HepG2 (cell line): ENCODE results near the gene GNG7. TPM values are rescaled to one million over a fixed set of nuclear protein-coding genes. Genes with fewer than 3 reads are reported as not detected.

Experiments
- ATAC-seq: fragments of 200-7000 bp; cut with Tn5 transposase; 3 replicates; pipeline ENCODE4 v1.9.1; 2020; ENCODE audit warnings: mild to moderate bottlenecking, moderate library complexity
- BruUV-seq: library from RNA; stranded (reverse); fragments of 400-500 nt; replicated peaks from 2 replicates; lab custom pipeline; 2021; lab: Mats Ljungman, UMichigan
- CTCF ChIA-PET: fragments of 300-600 bp; formaldehyde crosslinking; extraction: SDS; loops from one replicate; lab custom pipeline; 2021; ENCODE audit warnings: low total read pairs, inconsistent platforms, low intra/inter-chr PET ratio; lab: Yijun Ruan, JAX
- POLR2A ChIA-PET: fragments of 350-600 bp; sonication (Branson Sonifier 250); formaldehyde crosslinking; loops from one replicate; lab custom pipeline; 2020; ENCODE audit warnings: antibody characterized with exemption, inconsistent platforms; lab: Yijun Ruan, JAX
- DNase-seq: peaks from one replicate; pipeline ENCODE4 v3.0.0-alpha.2; 2015; ENCODE audit warnings: low spot score
- FAIRE-seq: peaks from 3 replicates; lab custom pipeline; 2011; peaks lifted over from hg19 to GRCh38; lab: Jason Lieb, UNC
- H2AFZ ChIP-seq: one replicate; pipeline ENCODE4 v1.6.1; 2011; ENCODE audit warnings: low read length, inconsistent platforms
- H3K27ac ChIP-seq: fragments of 300-600 bp; 3 replicates; pipeline ENCODE4 v1.8.0; 2011; ENCODE audit warnings: mixed run types, mild to moderate bottlenecking, mixed read lengths, low read length, inconsistent platforms; ENCODE audit not compliant: insufficient read depth; ENCODE audit errors: extremely low read length
- H3K27me3 ChIP-seq, 2 experiments: fragments of 200-600 bp in 1 of 2; 2 replicates in 1 of 2; 3 replicates in 1 of 2; pipeline versions ENCODE4 v1.6.0 to v1.8.0; 2011; ENCODE audit warnings: low read length in 2 of 2, mild to moderate bottlenecking in 2 of 2, moderate library complexity in 2 of 2, inconsistent platforms in 1 of 2; ENCODE audit not compliant: insufficient read depth in 2 of 2, control insufficient read depth in 1 of 2
- H3K36me3 ChIP-seq, 2 experiments: fragments of 200-600 bp in 1 of 2; replicated peaks in 1 of 2; 2 replicates in 1 of 2; 3 replicates in 1 of 2; pipeline versions ENCODE4 v1.5.1 to v1.8.0; 2011; ENCODE audit warnings: low read length in 2 of 2, inconsistent platforms in 1 of 2; ENCODE audit not compliant: insufficient read depth in 2 of 2, control insufficient read depth in 1 of 2
- H3K4me1 ChIP-seq: 2 replicates; pipeline ENCODE4 v1.5.1; 2012; ENCODE audit warnings: low read length, inconsistent platforms; ENCODE audit not compliant: insufficient read depth
- H3K4me2 ChIP-seq: 2 replicates; pipeline ENCODE4 v1.6.0; 2011; ENCODE audit warnings: low read depth, low read length, inconsistent platforms
- H3K4me3 ChIP-seq, 3 experiments: fragments of 200-600 bp in 1 of 3; sonication (generic), shearing (Covaris generic) in 1 of 3; replicated peaks in 1 of 3; 2 replicates each; pipeline ENCODE4 v1.5.1; 2011 to 2016; ENCODE audit warnings: low read length in 3 of 3, inconsistent platforms in 2 of 3, low read depth in 2 of 3, mild to moderate bottlenecking in 2 of 3, control low read depth in 1 of 3, mixed read lengths in 1 of 3; ENCODE audit not compliant: insufficient read depth in 1 of 3
- H3K79me2 ChIP-seq: one replicate; pipeline ENCODE4 v1.6.1; 2011; ENCODE audit warnings: low read length, inconsistent platforms; ENCODE audit not compliant: insufficient read depth
- H3K9ac ChIP-seq: 2 replicates; pipeline ENCODE4 v1.6.0; 2011; ENCODE audit warnings: mild to moderate bottlenecking, low read depth, low read length, inconsistent platforms; ENCODE audit not compliant: insufficient read depth
- H3K9me3 ChIP-seq: 2 replicates; pipeline ENCODE4 v1.5.1; 2012; ENCODE audit warnings: mild to moderate bottlenecking, low read length
- H4K20me1 ChIP-seq: 2 replicates; pipeline ENCODE4 v1.6.0; 2011; ENCODE audit warnings: inconsistent platforms, mild to moderate bottlenecking, low read length, moderate library complexity; ENCODE audit not compliant: insufficient read depth
- AKAP8 ChIP-seq: sonication (generic); formaldehyde crosslinking; IDR thresholded peaks from 2 replicates; pipeline ENCODE4 v1.5.1; 2020; ENCODE audit warnings: mild to moderate bottlenecking, missing genetic modification reagents
- CBFB ChIP-seq: sonication (generic); formaldehyde crosslinking; IDR thresholded peaks from 2 replicates; pipeline ENCODE4 v1.4.0; 2020; ENCODE audit warnings: missing genetic modification reagents
- HNRNPL ChIP-seq: fragments of 200-400 bp; formaldehyde crosslinking; IDR thresholded peaks from 2 replicates; pipeline ENCODE4 v1.6.1; 2017; ENCODE audit warnings: mild to moderate bottlenecking, low read depth, low read length
- JDP2 ChIP-seq: sonication (generic); formaldehyde crosslinking; IDR thresholded peaks from 2 replicates; pipeline ENCODE4 v1.8.1; 2022; ENCODE audit warnings: missing genetic modification reagents, borderline replicate concordance
- KDM1A ChIP-seq: IDR thresholded peaks from 2 replicates; pipeline ENCODE4 v1.6.1; 2016; ENCODE audit warnings: missing compliant biosample characterization
- MAFF ChIP-seq: IDR thresholded peaks from 2 replicates; pipeline ENCODE4 v1.6.1; 2011; ENCODE audit warnings: low read depth, low read length, improper control_type of control experiment
- MAZ ChIP-seq, 2 experiments: sonication (generic) in 1 of 2; formaldehyde crosslinking in 1 of 2; IDR thresholded peaks; 2 replicates each; pipeline versions ENCODE4 v1.5.0 to v1.6.1; 2012 to 2020; ENCODE audit warnings: low read depth in 2 of 2, mild to moderate bottlenecking in 2 of 2, borderline replicate concordance in 1 of 2, improper control_type of control experiment in 1 of 2, low read length in 1 of 2, missing genetic modification reagents in 1 of 2, moderate library complexity in 1 of 2
- MEIS2 ChIP-seq: sonication (generic); formaldehyde crosslinking; IDR thresholded peaks from 2 replicates; pipeline ENCODE4 v1.9.0; 2021; ENCODE audit warnings: mild to moderate bottlenecking, missing genetic modification reagents
- PRPF4 ChIP-seq: fragments of 200-400 bp; formaldehyde crosslinking; IDR thresholded peaks from 2 replicates; pipeline ENCODE4 v1.6.1; 2016; ENCODE audit warnings: low read length, low read depth; ENCODE audit not compliant: poor library complexity, severe bottlenecking
- PTBP1 ChIP-seq: fragments of 200-400 bp; formaldehyde crosslinking; IDR thresholded peaks from 2 replicates; pipeline ENCODE4 v1.6.1; 2018; ENCODE audit warnings: low read length, low read depth; ENCODE audit not compliant: poor library complexity, severe bottlenecking
- RCOR2 ChIP-seq: IDR thresholded peaks from 2 replicates; pipeline ENCODE4 v1.6.1; 2016; ENCODE audit warnings: missing biosample characterization, missing genetic modification reagents
- RFX1 ChIP-seq: fragments of 450-650 bp; IDR thresholded peaks from 2 replicates; pipeline ENCODE4 v1.6.1; 2017
- SALL2 ChIP-seq: sonication (generic); formaldehyde crosslinking; IDR thresholded peaks from 2 replicates; pipeline ENCODE4 v1.8.1; 2023; ENCODE audit warnings: mild to moderate bottlenecking, missing genetic modification reagents, inconsistent platforms
- TEF ChIP-seq: sonication (generic); formaldehyde crosslinking; IDR thresholded peaks from 2 replicates; pipeline ENCODE4 v1.5.0; 2020; ENCODE audit warnings: missing genetic modification reagents
- ZBTB38 ChIP-seq: sonication (generic); formaldehyde crosslinking; IDR thresholded peaks from 2 replicates; pipeline ENCODE4 v1.5.1; 2020; ENCODE audit warnings: mild to moderate bottlenecking, missing genetic modification reagents
- ZBTB44 ChIP-seq: sonication (generic); formaldehyde crosslinking; IDR thresholded peaks from 2 replicates; pipeline ENCODE4 v1.4.0; 2020; ENCODE audit warnings: missing genetic modification reagents
- ZC3H13 ChIP-seq: sonication (generic); formaldehyde crosslinking; IDR thresholded peaks from 2 replicates; pipeline ENCODE4 v1.8.1; 2023; ENCODE audit warnings: mild to moderate bottlenecking, missing genetic modification reagents, moderate library complexity
- ZMYM3 ChIP-seq: sonication (generic); formaldehyde crosslinking; IDR thresholded peaks from 2 replicates; pipeline ENCODE4 v1.5.1; 2020; ENCODE audit warnings: mild to moderate bottlenecking, missing genetic modification reagents
- ZNF121 ChIP-seq: sonication (generic); formaldehyde crosslinking; IDR thresholded peaks from 2 replicates; pipeline ENCODE4 v1.5.0; 2020; ENCODE audit warnings: mild to moderate bottlenecking, missing genetic modification reagents
- ZNF180 ChIP-seq: sonication (generic); formaldehyde crosslinking; IDR thresholded peaks from 2 replicates; pipeline ENCODE4 v1.4.0; 2020; ENCODE audit warnings: low read depth, missing genetic modification reagents, borderline replicate concordance
- ZNF629 ChIP-seq: sonication (generic); formaldehyde crosslinking; conservative IDR thresholded peaks from 2 replicates; pipeline ENCODE4 v1.5.0; 2020; ENCODE audit warnings: missing genetic modification reagents
- ZNF644 ChIP-seq: IDR thresholded peaks from 2 replicates; pipeline ENCODE4 v1.6.1; 2016; ENCODE audit warnings: low read depth
- ZNF691 ChIP-seq: sonication (generic); formaldehyde crosslinking; IDR thresholded peaks from 2 replicates; pipeline ENCODE4 v1.4.0; 2020; ENCODE audit warnings: missing genetic modification reagents, low read depth, mild to moderate bottlenecking, borderline replicate concordance
- ZNF768 ChIP-seq: sonication (generic); formaldehyde crosslinking; IDR thresholded peaks from 2 replicates; pipeline ENCODE4 v1.4.0; 2020; ENCODE audit warnings: missing genetic modification reagents
- WGBS: methylation state at CpG from one replicate; pipeline ENCODE4 v1.1.6; 2017; ENCODE audit warnings: low lambda C conversion rate; 5-methylcytosine and 5-hydroxymethylcytosine counted together
- in situ Hi-C: cut with HindIII; loops from 2 replicates; pipeline ENCODE4 v1.10.0; 2017; ENCODE audit warnings: low pct_unique_long_range_greater_than_20kb; ENCODE audit not compliant: extremely low pct_ligation_motif_present
- intact Hi-C: fragments of 100-400 bp; cut with micrococcal nuclease; formaldehyde crosslinking; loops from one replicate; pipeline ENCODE4 v1.10.0; 2022; ENCODE audit not compliant: unreplicated experiment
- polyA plus RNA-seq, 8 experiments: library from polyadenylated mRNA; depleted of rRNA in 3 of 8; stranded (reverse) in 7 of 8; unstranded in 1 of 8; fragments of >200 nt; fragmentation: Illumina TruSeq in 4 of 8; extraction: Trizol in 4 of 8; gene quantifications; 2 replicates each; pipeline versions ENCODE4 v1.2.1 to v1.2.3, GENCODE V29; 2011 to 2016; ENCODE audit warnings: low read depth in 4 of 8, missing spikeins in 1 of 8, mixed read lengths in 1 of 8; ENCODE audit not compliant: insufficient read depth in 1 of 8
- total RNA-seq, 5 experiments: library from RNA; depleted of rRNA; stranded (reverse); fragments of >200 nt; fragmentation: Illumina TruSeq; extraction: Trizol; gene quantifications; 2 replicates each; pipeline ENCODE4 v1.2.3, GENCODE V29; 2016; ENCODE audit warnings: low read depth in 1 of 5

GNG7 gene
- total and polyA plus RNA-seq, 2 of the 13 experiments (the other 11 are each of a cell fraction or from before 2014, with no cell fraction given), result 1.4 to 3.3 TPM

- Histone ChIP-seq H4K20me1 (no peaks in the 10 kb centered on the region), H3K4me3 (peak overlapping the region; percentile 55 to 80 (median 60)), H3K4me1 (peaks cover 54% of the 10 kb centered on the region), H3K9me3 (no peaks in the 10 kb centered on the region), H3K4me2 (peak overlapping the region; percentile 93), H3K27ac (no peak overlapping the region), H3K9ac (peak overlapping the region; percentile 37; the same call in 1 of the 2 replicates), H3K27me3 (peaks cover 14 to 72% of the 10 kb centered on the region in 2 experiments), H2AFZ (no peak overlapping the region), H3K36me3 (no peaks in the 10 kb centered on the region), H3K79me2 (no peaks in the 10 kb centered on the region)
- CTCF ChIA-PET, result no interaction called here
- DNase-seq (no peak), FAIRE-seq (no peak), ATAC-seq (peak; percentile 33)
- WGBS, result no CpG with 5 or more reads among the region's 26 CpGs
- in situ Hi-C loops, result no loop called here
- BruUV-seq, result no TSS peak
- intact Hi-C loops, result loop anchor here (2.0 kb wide), 1 partner anchor 52 kb away; no protein-coding TSS in a partner anchor
- POLR2A ChIA-PET, result interaction anchor here (8.0 kb wide), 1 partner anchor 19 kb away, joined by 65 read pairs; the partner anchor contains the start of gene GADD45B
- peak; percentile 89 for TF ChIP-seq PTBP1
- TF ChIP-seq ZNF629 (CRISPR knock-in tag), result peak; percentile 96
- 0 out of 2 replicates have a peak, but pooled peaks have one; percentile 53 for TF ChIP-seq HNRNPL
- no peak for TF ChIP-seq RFX1
- no peak for TF ChIP-seq MAZ (IDR thresholded peaks at IDR 0.05; ENCODE audit: borderline replicate concordance, low read depth, low read length)
- no peak for TF ChIP-seq MAZ (CRISPR knock-in tag; IDR thresholded peaks at IDR 0.05; ENCODE audit: low read depth)
- peak; percentile 99 for TF ChIP-seq ZNF768
- TF ChIP-seq RCOR2 (CRISPR knock-in tag), result 0 out of 2 replicates have a peak, but pooled peaks have one; percentile 51
- TF ChIP-seq CBFB, result no peak
- 0 out of 2 replicates have a peak, but pooled peaks have one; percentile 8 for TF ChIP-seq SALL2 (CRISPR knock-in tag)
- TF ChIP-seq MAFF, result no peak
- TF ChIP-seq ZNF121, result peak; percentile 40; the same call in 1 of the 2 replicates
- no peak for TF ChIP-seq ZBTB38 (CRISPR knock-in tag)
- TF ChIP-seq KDM1A (CRISPR knock-in tag), result peak; percentile 49; the same call in 1 of the 2 replicates
- TF ChIP-seq ZC3H13, result no peak
- peak; percentile 37; the same call in 1 of the 2 replicates for TF ChIP-seq MEIS2 (CRISPR knock-in tag)
- TF ChIP-seq ZNF644 (CRISPR knock-in tag), result no peak
- TF ChIP-seq TEF (CRISPR knock-in tag), result no peak
- TF ChIP-seq ZMYM3 (CRISPR knock-in tag), result peak; percentile 93
- no peak for TF ChIP-seq ZBTB44
- no peak for TF ChIP-seq PRPF4
- TF ChIP-seq ZNF180 (CRISPR knock-in tag), result no peak
- 0 out of 2 replicates have a peak, but pooled peaks have one; percentile 0 for TF ChIP-seq ZNF691 (CRISPR knock-in tag)
- no peak for TF ChIP-seq AKAP8 (CRISPR knock-in tag)
- TF ChIP-seq JDP2 (CRISPR knock-in tag), result no peak
Observed at GRCh38 chr19:2495130-2495641, 207.3 kb downstream of the GNG7 start.
